HG02970 (cell line): ENCODE results near the gene ST6GALNAC4.

Experiments used
- ATAC-seq: cut with Tn5 transposase; IDR thresholded peaks from one replicate; pipeline ENCODE4 v1.9.1; 2021; ENCODE audit warnings: mild to moderate bottlenecking, moderate library complexity, moderate number of reproducible peaks; ENCODE audit not compliant: unreplicated experiment, low FRiP score

ST6GALNAC4 gene

DNA sequence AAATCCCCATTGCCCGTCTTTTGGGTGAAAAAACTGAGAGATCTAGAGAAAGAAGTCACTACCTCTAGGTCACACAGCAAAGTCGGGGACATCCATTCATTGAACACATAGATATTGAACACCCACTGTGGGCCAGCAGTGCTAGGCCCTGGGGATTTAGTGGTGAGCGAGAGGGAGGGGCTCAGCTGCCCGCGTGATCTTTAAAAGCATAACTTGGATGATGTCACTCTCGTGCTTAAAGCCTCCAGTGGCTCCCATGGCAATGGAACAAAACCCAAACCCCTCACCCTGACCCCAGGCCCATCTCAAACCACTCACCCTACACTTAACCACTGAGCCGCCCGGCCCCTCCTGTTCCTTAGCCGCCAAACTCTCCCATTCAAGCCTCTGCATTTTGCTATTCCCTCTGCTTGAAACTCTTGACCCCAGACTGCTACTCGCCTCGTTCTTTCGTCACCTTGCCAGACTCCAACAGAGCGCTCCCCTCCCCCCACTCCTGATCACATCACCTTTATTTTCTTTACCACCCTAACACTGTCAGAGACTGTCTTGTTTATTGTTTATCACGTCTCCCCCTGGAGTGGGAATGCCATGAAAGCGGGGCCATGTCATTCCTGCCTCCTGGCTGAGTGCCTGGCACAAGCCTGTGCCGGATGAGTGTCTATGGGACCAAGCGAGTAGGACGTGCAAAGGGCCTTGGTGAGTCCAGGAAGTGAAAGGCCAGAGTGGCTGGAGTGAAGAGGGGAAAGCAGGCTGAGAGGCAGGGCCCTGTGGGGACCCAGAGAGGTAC lies 14.4 kb upstream of the ST6GALNAC4 start:
- no peak for ATAC-seq

GRCh38 chr9:127930231-127931091 lies 13.6 kb upstream of the ST6GALNAC4 start, which contains the start of gene PIP5KL1:
Gene PIP5KL1, minus strand, starts transcription at chr9:127930777. Its CDS starts 25 bp downstream, at chr9:127930752.
- ATAC-seq, result peak; percentile 56

- ATAC-seq, result no peak
Observed at GRCh38 chr9:127929625-127929979, 12.8 kb upstream of the ST6GALNAC4 start.

DNA sequence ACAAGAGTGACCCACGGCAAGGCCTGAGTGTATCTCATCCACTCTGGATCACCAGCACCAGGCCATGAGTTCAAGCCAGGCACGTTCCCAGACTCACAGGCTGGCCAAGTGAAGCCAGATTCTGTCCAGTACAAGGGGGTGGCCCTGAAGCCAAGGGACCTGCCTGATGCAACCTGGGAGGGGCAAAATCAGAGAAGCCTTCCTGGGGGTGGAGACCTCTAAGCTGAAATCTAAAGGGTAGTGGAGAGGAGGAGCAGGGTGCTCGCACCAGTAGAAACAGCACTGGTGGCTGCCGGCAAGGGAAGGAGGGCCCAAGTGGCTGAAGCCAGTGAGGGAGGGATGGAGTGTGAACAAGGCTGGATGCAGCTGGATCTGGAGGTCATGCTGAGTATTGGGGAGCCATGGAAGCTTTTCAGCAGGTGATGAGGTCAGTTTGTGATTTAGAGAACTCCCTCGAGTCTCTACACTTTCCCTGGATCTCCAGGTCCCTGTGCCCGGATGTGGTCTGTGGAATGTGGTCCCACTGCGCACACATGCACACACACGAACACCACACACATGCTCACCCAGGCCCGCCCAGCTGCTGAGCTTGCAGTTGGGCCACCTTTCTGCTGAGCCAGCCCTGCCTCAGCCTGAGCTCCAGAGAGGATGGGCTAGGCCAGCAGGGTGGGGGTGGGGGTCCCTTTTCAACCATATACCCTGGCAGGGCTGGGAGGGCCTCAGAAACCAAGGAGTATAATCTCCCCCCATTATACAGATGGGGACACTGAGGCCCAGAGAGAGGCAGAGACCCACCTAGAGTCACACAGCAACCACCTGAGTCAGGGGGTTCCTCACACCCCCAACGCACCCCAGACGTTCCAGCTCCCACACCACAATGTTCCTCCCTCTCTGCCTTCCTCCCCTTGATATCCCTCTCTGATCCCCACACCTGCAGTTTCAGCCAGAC lies 12.1 kb upstream of the ST6GALNAC4 start:
- ATAC-seq, result no peak

DNA sequence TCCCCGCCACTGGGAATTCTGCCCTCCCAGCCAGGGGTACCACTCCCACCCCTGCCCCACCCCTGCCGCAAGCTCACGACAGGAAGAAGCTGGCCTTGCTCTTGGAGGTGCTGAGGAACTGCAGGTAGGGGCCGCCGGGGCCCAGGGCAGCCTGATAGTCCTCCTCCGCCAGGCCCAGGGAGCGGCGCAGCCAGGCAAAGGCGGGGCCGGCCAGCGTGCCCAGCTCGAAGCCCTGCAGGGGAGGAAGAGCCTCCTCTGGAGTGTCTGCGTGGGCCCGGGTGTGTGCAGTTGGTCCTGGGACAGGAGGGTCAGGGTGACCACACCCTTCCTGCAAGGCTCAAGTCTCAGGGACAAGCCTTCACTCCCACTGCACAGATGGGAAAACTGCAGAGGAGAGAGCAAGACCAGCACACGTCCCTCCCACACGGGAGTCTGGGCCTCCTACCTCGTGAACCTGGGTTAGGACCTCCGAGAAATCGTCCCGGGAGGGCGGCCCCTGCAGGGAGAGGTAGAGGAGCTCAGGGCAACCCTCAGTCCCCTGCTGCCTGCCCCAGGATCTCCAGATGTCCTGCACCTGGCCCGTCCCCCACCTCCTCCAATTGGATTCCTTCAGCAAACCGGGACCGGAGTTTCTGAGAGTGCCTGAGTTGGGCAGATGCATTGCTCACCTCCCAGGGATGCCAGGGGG lies 11.3 kb upstream of the ST6GALNAC4 start:
- no peak for ATAC-seq

DNA sequence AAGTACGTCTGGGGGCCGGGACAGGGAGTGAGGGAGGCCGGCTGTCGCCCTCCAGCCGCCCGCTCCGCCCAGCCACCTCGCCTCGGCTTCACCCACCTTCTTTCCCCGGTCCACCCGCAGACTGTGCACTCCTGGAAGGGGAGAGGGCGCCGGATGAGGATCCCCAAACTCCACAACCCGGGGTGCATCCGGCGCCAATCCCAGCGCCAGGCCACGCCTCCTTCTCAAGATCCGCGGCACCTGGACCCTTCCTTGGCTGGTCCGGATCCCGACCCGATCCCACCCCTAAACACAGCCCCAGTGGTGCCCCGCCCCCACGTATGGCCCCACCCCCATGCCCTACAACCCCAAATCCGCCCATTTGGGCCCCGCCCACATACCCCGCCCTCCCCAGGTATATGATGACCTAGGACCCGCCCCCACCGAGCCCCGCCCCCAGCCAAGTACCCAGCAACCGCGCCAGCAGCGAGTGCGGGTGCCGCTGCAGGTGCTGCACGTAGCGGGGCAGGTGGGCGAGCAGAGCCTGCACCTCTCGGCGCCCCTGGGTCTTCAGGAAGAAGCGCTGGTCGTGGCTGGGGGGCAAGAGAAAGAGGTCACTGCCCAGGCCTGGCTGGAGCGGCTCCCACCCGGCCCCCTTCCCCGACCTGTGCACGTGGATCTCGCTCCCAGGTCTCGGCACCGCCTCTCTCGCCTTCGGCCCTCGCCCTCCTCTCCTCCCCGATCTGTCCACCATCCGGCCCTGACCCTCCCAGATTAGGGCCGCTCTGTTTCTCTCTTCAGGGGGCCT lies 10.6 kb upstream of the ST6GALNAC4 start:
- ATAC-seq, result no peak

DNA sequence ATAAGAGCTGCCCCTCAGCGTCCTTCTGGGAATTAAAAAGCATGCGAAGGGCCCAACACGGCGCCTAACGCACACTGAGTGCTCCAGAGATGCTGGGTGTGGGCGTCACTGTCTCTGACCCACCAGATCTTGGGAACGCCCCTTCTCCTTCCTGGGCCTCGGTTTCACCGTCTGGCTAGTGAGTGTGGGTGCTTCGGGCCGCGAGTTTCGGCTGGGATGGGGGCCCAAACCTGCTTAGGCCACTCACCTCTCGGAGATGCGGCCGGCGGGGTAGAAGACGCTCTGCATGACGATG lies 10.0 kb upstream of the ST6GALNAC4 start:
- no peak for ATAC-seq

DNA sequence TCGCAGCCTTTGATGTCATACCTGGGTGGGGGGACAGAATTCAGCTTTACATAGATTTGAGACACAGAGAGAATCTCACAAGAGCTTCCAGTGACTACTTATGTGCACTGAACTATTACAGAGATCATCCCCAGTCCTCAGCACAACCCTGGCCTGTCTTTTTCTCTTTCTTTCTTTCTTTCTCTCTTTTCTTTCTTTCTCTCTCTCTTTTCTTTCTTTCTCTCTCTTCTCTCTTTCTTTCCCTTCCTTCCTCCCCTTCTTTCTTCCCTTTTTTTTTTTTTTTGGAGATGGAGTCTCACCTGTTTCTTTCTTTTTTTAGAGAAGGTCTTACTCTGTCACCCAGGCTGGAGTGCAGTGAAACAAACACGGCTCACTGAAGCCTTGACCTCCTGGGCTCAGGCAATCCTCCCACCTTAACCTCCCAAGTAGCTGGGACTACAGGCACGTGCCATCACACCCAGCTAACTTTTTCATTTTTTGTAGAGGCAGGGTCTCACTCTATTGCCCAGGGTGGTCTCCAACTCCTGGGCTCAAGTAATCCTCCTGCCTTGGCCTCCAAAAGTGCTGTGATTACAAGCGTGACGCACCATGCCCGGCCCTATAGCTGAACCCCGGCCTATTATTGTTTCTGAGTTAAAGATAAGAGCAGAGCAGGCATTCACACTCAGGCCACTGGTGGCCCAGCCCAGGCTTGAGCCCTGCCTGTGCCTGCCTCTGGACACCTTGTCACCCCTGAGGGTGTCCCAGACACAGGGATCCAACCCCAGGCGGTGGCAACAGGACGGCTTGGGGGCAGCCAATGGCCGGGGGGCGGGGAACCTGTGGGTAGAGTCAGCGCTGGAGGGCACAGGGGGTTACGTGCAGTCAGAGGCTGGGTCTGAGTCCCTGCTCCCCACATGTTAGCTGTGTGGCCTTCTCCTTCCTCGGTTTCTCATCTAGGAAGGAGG lies 9.4 kb upstream of the ST6GALNAC4 start:
- no peak for ATAC-seq

DNA sequence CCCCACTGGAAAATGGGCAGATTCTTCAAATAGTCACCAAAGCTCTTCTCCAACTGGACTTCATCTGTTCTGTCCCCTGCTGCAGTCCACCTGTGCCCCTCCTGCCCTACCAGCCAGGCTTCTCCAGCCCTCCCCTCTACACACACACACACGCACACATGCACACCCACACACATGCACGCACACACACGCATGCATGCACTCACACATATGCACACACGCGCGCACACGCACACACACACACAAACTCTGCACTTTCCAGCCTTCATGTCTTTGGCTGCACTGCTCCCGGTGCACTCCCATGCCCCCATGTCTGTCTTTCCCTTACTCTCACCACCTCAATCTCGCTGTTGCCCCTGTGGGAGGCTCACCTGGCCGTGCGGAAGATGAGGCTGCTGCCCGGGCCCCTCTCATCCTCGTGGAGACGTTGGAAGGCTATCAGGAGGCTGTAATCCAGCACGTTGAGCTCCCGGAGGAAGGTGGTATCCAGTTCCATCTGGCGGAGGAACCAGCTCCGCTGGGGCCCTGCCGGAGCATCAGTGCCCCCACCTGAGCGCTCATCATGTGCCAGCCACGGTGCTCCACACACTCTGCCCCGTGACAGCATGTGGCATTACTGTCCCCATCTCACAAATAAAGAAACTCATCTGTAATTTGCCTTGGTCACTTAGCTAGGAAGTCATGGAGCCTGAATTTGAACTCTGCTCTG lies 8.0 kb upstream of the ST6GALNAC4 start:
- no peak for ATAC-seq

DNA sequence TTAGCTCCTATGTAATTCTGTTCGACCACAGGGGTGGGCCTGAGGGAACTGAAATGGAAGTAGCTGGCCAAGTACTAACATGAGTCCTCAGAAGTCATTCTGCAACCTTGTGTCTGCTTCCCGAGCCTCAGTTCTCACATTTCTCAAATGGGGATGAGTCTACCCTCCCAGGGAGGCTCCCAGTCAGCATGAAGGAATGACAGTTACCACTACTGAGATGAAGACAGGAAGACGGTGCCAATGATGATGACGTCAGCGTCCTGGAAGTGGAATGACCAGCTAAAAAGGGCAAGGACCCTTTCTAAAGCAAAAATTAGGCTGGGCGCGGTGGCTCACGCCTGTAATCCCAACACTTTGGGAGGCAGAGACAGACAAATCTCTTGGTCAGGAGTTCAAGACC lies 6.9 kb upstream of the ST6GALNAC4 start:
- ATAC-seq, result no peak

- ATAC-seq, result no peak
Observed at GRCh38 chr9:127923046-127923445, 6.2 kb upstream of the ST6GALNAC4 start.

- no peak for ATAC-seq
Observed at GRCh38 chr9:127921557-127922120, 4.8 kb upstream of the ST6GALNAC4 start.

DNA sequence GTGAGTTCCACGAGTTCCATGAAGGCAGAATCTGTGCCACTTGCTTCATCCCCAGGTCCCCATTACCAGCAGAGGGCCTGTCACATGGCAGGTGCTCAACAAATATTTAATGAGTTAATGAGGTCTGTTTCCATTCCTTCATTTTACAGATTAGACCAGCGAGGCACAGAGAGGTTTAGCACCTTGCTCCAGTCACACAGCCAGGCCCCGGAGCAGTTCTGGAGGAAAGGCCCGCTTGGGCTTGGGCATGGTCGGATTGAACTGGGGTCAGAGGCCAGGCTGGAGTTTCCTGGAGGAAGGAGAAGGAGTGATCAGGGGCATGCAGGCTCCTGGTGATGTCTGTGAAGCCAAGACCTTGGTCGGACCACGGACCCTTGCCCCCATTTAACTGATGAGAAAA lies 4.0 kb upstream of the ST6GALNAC4 start:
- no peak for ATAC-seq

GRCh38 chr9:127919253-127919815 lies 2.5 kb upstream of the ST6GALNAC4 start:
- no peak for ATAC-seq

DNA sequence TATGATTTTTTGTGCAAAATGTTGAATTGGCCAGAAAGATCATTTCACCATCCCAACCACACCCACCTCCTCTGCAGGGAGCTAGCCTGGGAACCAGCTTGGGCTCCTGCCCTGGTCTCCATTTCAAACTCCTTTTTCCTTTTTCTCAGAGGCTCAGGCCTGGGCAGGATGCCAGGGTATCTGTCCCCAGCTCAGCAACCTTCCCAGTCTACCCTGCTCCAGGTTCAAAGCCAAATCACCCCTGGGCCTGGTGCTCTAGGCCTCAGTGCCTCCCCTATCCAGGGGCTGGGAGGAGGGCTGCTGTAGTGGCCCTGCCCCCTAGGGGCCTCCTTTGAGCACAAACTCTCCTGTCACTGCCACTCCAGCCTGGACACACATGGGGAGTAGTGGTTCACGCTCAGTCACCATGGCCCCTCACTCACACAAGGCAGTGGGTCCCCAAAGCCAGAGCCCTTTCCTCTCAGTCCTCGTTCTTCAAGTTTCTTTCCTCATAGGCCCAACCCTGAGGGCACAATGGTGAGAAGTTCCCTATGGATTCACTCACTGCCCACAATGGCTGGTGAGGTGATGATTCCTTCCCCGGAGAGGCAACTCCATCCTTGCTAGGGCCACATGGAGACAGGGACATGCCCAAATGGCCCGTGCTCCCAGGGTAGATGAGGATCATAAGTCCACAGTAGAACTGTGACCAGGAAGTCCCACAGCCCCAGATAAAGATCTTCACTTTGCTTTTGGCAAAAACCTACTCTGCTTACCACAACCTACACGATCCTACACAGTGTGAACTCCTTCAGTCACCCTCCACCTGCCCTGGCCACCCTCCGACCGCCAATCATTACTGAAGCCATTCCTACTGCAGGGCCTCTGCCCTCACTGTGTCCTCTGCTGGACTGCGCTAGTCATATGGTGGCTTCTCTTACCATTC lies 1.6 kb upstream of the ST6GALNAC4 start:
- ATAC-seq, result no peak

- no peak for ATAC-seq
Observed at GRCh38 chr9:127917603-127918002, 762 bp upstream of the ST6GALNAC4 start.
